PFSK-1 (cell line): ENCODE measurements around the gene ARRDC1.

Experiments
- POLR2AphosphoS5 ChIP-seq: IDR thresholded peaks from 2 replicates; pipeline ENCODE4 v1.6.1; 2012; ENCODE audit warnings: low read depth, mild to moderate bottlenecking, control low read depth, low read length, moderate library complexity
- TAF1 ChIP-seq: IDR thresholded peaks from 2 replicates; pipeline ENCODE4 v1.6.1; 2012; ENCODE audit warnings: low read length, control low read depth, borderline replicate concordance; ENCODE audit not compliant: insufficient read depth
- TF ChIP-seq, protein P1 (sequence below), 2 experiments: IDR thresholded peaks; 2 replicates each; pipeline versions ENCODE4 v1.6.1 to v1.8.0; 2011 to 2012; ENCODE audit warnings: low read depth in 2 of 2, low read length in 2 of 2, control low read depth in 1 of 2, inconsistent platforms in 1 of 2, mild to moderate bottlenecking in 1 of 2, moderate library complexity in 1 of 2; ENCODE audit not compliant: insufficient read depth in 1 of 2

DNA sequence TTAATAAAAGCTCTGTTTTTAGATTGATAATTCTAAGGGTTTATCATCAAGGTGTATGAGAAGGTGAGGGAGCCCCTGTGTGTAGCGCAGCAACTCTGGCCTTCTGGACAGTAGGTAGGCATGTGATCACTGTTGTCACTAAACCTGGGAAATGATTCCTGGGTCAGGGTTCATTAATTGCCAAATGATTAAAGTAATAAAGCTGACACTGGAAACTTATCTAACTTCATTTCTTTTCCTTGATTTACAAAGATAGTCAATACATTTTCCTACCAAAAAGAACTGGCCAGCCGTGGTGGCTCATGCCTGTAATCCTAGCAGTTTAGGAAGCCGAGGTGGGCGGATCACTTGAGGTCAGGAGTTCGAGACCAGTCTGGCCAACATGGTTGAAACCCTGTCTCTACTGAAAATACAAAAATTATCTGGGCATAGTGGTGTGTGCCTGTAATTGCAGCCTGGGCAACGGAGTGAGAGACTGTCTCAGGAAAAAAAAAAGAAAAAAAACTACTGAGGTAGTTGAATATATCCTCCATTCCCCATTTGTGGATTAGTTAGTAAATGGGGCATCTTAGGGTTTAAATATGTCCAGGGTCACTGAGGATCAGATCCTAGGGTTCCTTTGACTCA lies 15.8 kb downstream of the ARRDC1 start:
- TF ChIP-seq, protein P1, sequence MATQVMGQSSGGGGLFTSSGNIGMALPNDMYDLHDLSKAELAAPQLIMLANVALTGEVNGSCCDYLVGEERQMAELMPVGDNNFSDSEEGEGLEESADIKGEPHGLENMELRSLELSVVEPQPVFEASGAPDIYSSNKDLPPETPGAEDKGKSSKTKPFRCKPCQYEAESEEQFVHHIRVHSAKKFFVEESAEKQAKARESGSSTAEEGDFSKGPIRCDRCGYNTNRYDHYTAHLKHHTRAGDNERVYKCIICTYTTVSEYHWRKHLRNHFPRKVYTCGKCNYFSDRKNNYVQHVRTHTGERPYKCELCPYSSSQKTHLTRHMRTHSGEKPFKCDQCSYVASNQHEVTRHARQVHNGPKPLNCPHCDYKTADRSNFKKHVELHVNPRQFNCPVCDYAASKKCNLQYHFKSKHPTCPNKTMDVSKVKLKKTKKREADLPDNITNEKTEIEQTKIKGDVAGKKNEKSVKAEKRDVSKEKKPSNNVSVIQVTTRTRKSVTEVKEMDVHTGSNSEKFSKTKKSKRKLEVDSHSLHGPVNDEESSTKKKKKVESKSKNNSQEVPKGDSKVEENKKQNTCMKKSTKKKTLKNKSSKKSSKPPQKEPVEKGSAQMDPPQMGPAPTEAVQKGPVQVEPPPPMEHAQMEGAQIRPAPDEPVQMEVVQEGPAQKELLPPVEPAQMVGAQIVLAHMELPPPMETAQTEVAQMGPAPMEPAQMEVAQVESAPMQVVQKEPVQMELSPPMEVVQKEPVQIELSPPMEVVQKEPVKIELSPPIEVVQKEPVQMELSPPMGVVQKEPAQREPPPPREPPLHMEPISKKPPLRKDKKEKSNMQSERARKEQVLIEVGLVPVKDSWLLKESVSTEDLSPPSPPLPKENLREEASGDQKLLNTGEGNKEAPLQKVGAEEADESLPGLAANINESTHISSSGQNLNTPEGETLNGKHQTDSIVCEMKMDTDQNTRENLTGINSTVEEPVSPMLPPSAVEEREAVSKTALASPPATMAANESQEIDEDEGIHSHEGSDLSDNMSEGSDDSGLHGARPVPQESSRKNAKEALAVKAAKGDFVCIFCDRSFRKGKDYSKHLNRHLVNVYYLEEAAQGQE (IDR thresholded peaks at IDR 0.05; ENCODE audit: insufficient read depth in 1 of 2, low read depth in 2 of 2, low read length in 2 of 2), result no peak
- TF ChIP-seq TAF1, result no peak
- no peak for TF ChIP-seq POLR2AphosphoS5
